Effector memory CD8-positive, alpha-beta T cell (primary cell): ENCODE measurements around the gene GRM4.
"Not testable (repeated sequence)": the region's sequence is repeated elsewhere in the genome, so short reads cannot be mapped to it uniquely, and the experiment has no call there.

Experiments used
- ATAC-seq: fragments of 150-1000 bp; cut with Tn5 transposase; replicated peaks from 2 replicates; pipeline ENCODE4 v1.10.0; 2021; ENCODE audit warnings: mild to moderate bottlenecking, moderate library complexity
- DNase-seq, 3 experiments: peaks; one replicate each; pipeline ENCODE4 v3.0.0; 2021
- H3K27ac Mint-ChIP-seq, 2 donors: one replicate each; pipeline ENCODE4 v1.8.0; 2022; ENCODE audit warnings: mild to moderate bottlenecking in 2 of 2, mixed read lengths in 2 of 2, moderate library complexity in 2 of 2
- H3K27me3 Mint-ChIP-seq, 2 donors: one replicate each; pipeline ENCODE4 v1.8.0; 2022; ENCODE audit warnings: mixed read lengths in 2 of 2
- H3K36me3 Mint-ChIP-seq: one replicate; pipeline ENCODE4 v1.8.0; 2022; ENCODE audit warnings: mild to moderate bottlenecking, moderate library complexity, mixed read lengths; ENCODE audit not compliant: insufficient read depth
- H3K4me1 Mint-ChIP-seq, 2 donors: one replicate each; pipeline ENCODE4 v1.8.0; 2022; ENCODE audit warnings: low read depth in 2 of 2, mixed read lengths in 2 of 2
- H3K4me3 Mint-ChIP-seq, 2 donors: one replicate each; pipeline ENCODE4 v1.8.0; 2022; ENCODE audit warnings: mild to moderate bottlenecking in 2 of 2, mixed read lengths in 2 of 2, moderate library complexity in 2 of 2
- H3K9me3 Mint-ChIP-seq, 2 donors: one replicate each; pipeline ENCODE4 v1.8.0; 2022; ENCODE audit warnings: mixed read lengths in 2 of 2

GRM4 gene

DNA sequence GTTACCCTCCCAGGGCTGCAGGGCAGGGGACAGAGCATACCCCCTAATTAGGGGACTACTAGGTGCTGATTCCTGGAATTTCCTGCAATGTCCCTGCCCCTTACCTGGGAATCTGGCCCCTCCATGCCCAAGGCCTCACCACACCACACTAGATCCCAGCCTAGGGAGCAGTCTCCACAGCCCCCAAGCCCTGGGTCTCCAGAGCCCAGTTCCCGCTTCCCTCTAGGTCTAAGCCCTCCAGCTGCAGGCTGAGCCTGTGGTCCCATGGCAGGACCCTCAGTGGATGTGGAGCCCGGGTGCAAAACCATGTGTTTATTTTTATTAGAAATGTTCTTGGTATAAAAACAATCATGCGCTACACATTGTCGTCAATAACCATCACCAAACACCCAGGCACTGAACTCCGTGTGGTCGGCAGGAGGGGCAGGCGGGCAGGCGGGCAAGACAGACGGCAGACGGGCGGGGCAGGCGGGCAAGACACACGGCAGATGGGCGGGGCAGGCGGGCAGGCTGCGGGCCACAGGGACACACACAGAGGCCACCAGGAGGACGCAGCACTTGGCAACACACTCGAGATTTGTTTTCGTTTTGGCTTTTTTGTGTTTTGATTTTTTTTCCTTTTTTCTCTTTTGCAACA, 124.2 kb downstream of the GRM4 start:
- H3K4me1 Mint-ChIP-seq: peaks cover 0 to 4% of the 10 kb centered on the region in 2 donors
- H3K36me3 Mint-ChIP-seq: peaks cover under 1% of the 10 kb centered on the region
- DNase-seq (no peak), ATAC-seq (no peak)
- H3K4me3 Mint-ChIP-seq: no peak overlapping the region
- H3K9me3 Mint-ChIP-seq: no peaks in the 10 kb centered on the region
- H3K27me3 Mint-ChIP-seq: peaks cover 12 to 42% of the 10 kb centered on the region in 2 donors
- H3K27ac Mint-ChIP-seq: no peak overlapping the region

DNA sequence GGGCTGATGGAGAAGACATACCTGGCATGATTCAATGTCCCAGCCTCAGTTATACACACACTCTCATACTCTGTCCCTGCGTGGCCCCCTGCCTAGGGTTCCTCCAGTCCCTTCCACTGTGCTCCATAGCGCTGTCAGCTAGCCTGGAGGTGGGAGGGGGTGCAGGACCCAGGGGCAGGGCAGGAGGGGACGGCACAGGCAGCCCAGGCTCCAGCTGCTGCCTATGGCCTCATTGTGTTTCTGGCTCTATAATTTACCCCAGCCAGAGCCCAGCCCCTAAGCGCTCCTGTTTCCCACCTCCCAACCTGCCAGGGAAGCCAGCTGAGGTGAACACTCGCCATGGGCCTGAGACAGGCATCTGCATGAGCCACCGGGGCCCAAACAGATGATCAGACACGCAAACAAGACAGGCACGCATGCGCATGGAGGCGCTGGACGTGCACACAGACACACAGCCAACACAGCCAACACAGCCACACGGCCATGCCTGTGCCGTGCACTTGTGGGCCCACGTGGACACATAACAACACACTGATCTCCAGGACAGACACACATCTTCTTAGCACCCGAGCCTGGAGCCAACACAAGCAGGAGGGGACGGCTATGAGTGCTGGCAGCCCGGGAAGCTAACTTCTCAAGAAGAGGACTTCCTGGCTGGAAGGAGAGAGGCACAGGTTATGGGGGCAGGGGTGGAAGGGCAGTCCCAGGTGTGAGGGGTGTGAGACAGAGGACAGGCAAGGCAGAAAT, 124.9 kb downstream of the GRM4 start:
- H3K36me3 Mint-ChIP-seq: no peaks in the 10 kb centered on the region
- ATAC-seq: no peak
- H3K27me3 Mint-ChIP-seq: peaks cover 12 to 38% of the 10 kb centered on the region in 2 donors
- H3K9me3 Mint-ChIP-seq: no peaks in the 10 kb centered on the region
- H3K4me1 Mint-ChIP-seq: peaks cover 0 to 4% of the 10 kb centered on the region in 2 donors
- H3K4me3 Mint-ChIP-seq: no peak overlapping the region
- H3K27ac Mint-ChIP-seq: no peak overlapping the region
- no peak for DNase-seq

DNA sequence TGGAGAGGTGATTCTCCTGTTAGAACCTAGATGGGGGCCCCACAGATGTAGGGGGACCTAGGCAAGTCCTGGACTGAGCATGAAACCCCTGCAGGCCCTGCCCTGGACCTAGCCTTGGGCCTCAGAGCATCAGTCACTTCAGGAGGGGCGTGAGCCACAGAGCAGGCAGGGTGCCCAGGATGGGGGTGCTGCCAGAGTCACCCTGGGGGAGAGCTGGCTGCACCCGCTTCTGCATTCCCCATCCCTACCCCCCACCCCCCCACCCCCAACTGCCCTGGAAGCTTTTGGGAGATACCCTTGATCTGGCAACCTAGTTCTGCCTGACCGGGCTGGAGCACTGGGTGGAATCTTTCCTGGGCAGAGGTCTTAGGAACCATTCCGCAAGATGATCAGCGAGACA, 125.6 kb downstream of the GRM4 start:
- H3K9me3 Mint-ChIP-seq: no peaks in the 10 kb centered on the region
- H3K4me1 Mint-ChIP-seq: peaks cover 0 to 4% of the 10 kb centered on the region in 2 donors
- H3K27ac Mint-ChIP-seq: no peak overlapping the region
- H3K4me3 Mint-ChIP-seq: no peak overlapping the region
- no peaks in the 10 kb centered on the region for H3K36me3 Mint-ChIP-seq
- no peak for ATAC-seq
- DNase-seq: no peak
- peaks cover 12 to 43% of the 10 kb centered on the region in 2 donors for H3K27me3 Mint-ChIP-seq

DNA sequence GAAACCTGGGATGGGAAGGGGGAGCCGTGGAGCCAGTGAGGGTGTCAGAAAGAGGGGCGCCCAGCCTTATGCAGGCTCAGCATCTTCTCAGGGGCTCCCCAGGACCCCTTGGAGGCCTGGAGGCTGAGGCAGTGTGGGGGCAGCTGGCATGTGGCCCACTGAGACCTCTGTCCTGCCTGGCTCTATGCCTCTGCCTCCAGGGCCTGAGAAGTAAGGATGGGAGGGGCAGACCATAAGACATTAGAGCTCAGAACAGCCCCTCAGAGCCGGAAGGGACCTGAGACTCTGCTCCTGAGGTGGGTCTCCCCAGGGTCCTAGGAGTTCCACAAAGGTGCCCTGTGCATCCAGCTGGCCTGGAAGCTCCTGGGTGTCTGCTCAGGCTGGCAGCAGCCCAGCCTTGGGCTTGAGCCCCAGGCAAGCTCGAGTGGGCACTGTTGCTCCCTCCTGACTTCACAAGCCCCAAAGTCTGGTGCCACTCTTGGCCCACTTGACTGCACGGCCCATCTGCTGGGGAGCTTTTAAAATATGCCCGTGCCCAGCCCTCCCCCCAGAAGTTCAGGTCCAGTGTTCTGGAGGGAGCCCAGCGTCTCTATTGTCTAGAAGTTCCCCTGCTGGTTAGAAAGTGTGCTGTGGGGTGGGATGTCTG, 126.8 kb downstream of the GRM4 start:
- Mint-ChIP-seq H3K4me3 (no peak overlapping the region), H3K27me3 (peaks cover 12 to 39% of the 10 kb centered on the region in 2 donors), H3K27ac (no peak overlapping the region), H3K9me3 (no peaks in the 10 kb centered on the region), H3K36me3 (no peaks in the 10 kb centered on the region), H3K4me1 (peaks cover 0 to 4% of the 10 kb centered on the region in 2 donors)
- no peak for ATAC-seq
- no peak for DNase-seq

DNA sequence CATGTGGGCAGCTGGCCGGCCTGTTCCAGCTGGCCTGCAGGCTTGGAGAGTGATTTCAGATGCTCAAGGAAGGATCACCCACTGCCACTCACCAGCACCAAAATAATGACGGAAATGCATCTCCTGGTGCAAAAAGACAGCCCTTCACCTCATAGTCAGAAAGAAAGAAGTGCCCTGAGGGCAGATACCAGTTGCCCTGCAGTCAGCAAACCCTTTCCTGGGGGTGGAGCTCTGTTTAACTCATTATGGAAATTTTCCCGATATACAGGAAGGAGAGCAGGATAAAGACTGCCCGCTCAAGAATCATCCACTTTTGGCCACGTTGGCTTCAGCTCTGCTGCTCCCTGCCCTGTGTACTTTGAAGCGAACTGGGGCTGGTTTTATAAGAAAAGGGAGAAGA, 127.9 kb downstream of the GRM4 start:
- peaks cover 0 to 4% of the 10 kb centered on the region in 2 donors for H3K4me1 Mint-ChIP-seq
- H3K27me3 Mint-ChIP-seq: peaks cover 10 to 34% of the 10 kb centered on the region in 2 donors
- no peaks in the 10 kb centered on the region for H3K36me3 Mint-ChIP-seq
- H3K9me3 Mint-ChIP-seq: no peaks in the 10 kb centered on the region
- DNase-seq (no peak), ATAC-seq (no peak)
- H3K27ac Mint-ChIP-seq: no peak overlapping the region
- no peak overlapping the region for H3K4me3 Mint-ChIP-seq

DNA sequence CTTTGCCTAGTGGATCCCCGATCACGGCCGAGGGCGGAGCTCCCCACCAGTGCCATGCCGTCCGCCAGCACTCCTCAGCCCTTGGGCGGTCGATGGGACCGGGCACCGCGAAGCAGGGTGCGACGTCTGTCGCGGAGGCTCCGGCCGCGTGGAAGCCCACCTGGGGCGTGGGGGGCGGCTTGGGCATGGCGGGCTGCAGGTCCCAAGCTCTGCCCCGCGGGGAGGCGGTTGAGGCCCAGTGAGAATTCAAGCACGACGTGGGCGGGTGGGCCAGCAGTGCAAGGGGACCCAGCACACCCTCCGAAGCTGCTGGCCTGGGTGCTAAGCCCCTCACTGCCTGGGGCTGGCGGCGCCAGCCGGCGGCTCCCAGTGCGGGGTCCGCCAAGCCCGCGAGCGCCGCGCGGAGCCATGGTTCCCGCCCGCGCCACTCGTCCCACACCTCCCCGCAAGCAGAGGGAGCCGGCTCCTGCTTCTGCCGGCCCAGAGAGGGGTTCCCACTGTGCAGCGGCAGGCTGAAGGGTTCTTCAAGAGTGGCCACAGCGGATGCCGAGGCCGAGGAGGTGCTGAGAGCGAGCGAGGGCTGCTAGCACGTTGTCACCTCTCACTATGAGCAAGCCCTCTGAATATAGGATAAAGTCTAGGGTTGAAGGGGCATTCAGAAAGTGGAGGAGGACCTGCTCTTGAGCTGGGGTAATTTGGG, 128.6 kb downstream of the GRM4 start:
- Mint-ChIP-seq H3K27ac (no peak overlapping the region), H3K4me1 (peaks cover 0 to 3% of the 10 kb centered on the region in 2 donors), H3K36me3 (no peaks in the 10 kb centered on the region), H3K4me3 (no peak overlapping the region), H3K9me3 (no peaks in the 10 kb centered on the region), H3K27me3 (peaks cover 5 to 27% of the 10 kb centered on the region in 2 donors)
- DNase-seq: no peak
- ATAC-seq: no peak

DNA sequence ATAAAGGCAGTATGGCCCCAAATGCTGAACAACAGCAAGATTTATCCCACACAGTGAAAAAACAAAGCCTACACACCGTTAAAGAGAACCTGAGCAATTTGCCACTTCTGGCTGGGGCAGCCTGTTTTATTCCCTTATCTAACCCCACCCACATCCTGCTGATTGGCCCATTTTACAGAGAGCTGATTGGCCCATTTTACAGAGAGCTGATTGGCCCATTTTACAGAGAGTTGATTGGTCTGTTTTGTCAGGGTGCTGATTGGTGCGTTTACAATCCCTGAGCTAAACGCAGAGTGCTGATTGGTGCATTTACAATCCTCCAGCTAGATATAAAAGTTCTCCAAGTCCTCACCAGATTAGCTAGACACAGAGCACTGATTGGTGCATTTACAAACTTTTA, 129.3 kb downstream of the GRM4 start:
- H3K36me3 Mint-ChIP-seq, H3K4me3 Mint-ChIP-seq, DNase-seq, H3K4me1 Mint-ChIP-seq, H3K27ac Mint-ChIP-seq, H3K9me3 Mint-ChIP-seq, ATAC-seq: not testable (repeated sequence)
- H3K27me3 Mint-ChIP-seq: peaks cover 0 to 20% of the 10 kb centered on the region in 2 donors

DNA sequence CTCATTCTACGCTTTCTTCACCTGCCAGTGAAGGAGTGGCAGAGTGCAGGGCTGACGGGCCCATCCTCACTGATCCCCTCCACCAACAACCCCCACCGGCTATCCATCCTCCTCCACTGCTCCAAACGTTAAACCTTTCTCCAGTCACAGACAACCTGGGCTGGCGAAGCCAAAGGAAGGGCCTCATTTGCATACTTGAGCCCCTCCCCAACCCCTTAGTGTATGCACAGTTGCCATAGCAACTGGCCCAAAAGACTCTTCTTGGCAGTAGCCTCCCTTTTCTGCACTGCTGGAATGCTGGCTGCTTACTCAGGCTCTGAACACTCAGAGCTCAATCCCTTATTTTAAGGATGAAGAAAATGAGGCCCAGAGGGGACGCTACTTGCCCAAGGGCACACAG, 130.3 kb downstream of the GRM4 start:
- H3K9me3 Mint-ChIP-seq: no peaks in the 10 kb centered on the region
- H3K4me3 Mint-ChIP-seq: no peak overlapping the region
- DNase-seq (no peak), ATAC-seq (no peak)
- H3K36me3 Mint-ChIP-seq: no peaks in the 10 kb centered on the region
- no peaks in the 10 kb centered on the region for H3K4me1 Mint-ChIP-seq
- no peak overlapping the region for H3K27ac Mint-ChIP-seq
- H3K27me3 Mint-ChIP-seq: peaks cover 0 to 10% of the 10 kb centered on the region in 2 donors

DNA sequence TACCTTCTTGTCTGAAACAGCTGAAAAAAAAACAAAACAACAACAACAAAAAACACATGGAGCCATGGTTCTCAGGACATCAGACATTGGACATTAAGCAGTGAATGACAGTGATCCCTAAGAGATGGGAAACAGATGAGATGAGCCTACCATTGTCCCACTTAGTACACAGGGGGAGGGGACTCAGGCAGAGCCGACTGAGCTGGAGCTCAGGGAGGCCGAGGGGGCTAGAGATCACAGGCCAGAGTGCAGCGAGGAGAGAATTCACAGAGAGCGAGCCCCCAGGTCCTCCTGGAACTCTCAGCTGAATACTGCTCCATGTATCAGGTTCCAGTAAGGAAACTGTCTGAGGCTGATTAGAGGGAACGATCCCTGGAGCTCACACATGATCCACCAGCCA, 134.6 kb downstream of the GRM4 start:
- Mint-ChIP-seq H3K27me3 (peaks cover 32 to 48% of the 10 kb centered on the region in 2 donors), H3K9me3 (no peaks in the 10 kb centered on the region), H3K4me1 (no peaks in the 10 kb centered on the region), H3K36me3 (no peaks in the 10 kb centered on the region), H3K27ac (no peak overlapping the region), H3K4me3 (no peak overlapping the region)
- DNase-seq (no peak), ATAC-seq (no peak)

DNA sequence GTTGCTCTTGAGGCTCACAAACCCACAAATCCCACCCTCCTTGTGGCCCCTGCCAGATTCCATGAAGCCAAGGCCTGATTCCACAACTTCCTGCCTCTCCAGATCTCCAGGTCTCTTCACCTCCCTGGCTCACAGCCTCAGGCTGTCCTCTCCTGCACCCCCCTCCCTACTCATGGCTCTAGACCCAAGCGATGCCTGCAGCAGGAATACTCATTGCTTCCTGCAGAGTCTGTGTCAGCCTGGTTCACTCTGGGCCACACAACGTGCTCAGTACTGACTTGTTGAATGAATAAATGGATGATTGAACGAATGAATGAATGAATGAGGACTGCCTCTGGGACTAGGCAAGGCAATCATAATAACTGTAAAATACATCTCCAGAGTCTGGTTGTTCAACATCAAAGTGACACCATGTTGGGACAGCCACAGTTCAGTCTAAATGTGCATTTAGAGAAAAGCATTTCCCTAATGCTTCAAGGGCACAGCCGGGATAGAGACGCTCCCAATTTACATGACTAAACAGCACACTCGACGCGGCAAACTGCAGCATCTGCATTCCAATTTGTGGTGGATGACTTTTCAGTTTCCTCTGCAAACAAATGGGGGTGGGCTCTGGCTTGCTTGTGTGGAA, 139.9 kb downstream of the GRM4 start:
- Mint-ChIP-seq H3K4me1 (no peaks in the 10 kb centered on the region), H3K27ac (no peak overlapping the region), H3K27me3 (peaks cover 39 to 50% of the 10 kb centered on the region in 2 donors), H3K36me3 (no peaks in the 10 kb centered on the region), H3K4me3 (no peak overlapping the region), H3K9me3 (no peaks in the 10 kb centered on the region)
- no peak for ATAC-seq
- DNase-seq: no peak

DNA sequence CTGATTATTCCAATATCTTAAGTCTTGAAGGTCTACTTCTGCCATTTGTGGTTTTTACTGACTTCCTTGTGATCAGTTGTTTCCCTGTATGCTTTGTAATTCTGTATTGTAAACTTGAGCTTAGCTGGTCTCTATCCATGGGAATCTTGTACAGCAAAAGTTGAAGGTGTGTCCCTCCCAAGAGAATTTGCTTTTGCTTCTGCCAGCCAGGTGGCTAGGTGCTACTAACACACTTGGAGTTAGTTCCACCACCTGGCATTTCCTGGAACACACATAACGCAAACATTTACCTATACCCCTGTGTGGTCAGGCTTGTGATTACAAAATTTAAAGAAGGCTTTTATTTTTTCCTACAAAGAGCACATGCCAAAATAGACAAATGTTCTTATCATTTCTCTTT, 141.2 kb downstream of the GRM4 start:
- H3K27me3 Mint-ChIP-seq: peaks cover 30 to 54% of the 10 kb centered on the region in 2 donors

DNA sequence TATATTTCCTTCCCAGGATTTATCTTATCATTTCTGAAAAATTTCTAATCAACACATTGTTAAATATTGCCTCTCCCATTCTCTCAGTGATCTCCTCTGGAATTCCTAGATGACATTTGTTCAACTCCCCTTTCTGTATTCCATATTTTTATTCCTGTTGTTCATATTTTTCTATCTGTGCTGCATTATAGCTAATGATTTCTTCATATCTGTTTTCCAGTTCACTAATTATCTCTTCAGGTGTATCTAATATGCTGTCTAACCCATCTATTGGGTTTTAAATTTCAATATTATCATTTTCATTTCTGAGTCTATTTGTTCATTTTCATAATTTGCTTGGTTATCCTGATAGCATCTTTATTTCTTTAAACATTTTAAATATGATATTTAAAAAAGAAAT, 141.9 kb downstream of the GRM4 start:
- Mint-ChIP-seq H3K27ac (no peak overlapping the region), H3K36me3 (no peaks in the 10 kb centered on the region), H3K27me3 (peaks cover 26 to 49% of the 10 kb centered on the region in 2 donors), H3K4me1 (no peaks in the 10 kb centered on the region), H3K4me3 (no peak overlapping the region), H3K9me3 (no peaks in the 10 kb centered on the region)
- ATAC-seq (no peak), DNase-seq (no peak)

More for the DNA sequence above, 141.2 kb downstream of the GRM4 start:
- no peak for DNase-seq
- H3K4me1 Mint-ChIP-seq: no peaks in the 10 kb centered on the region
- H3K36me3 Mint-ChIP-seq: no peaks in the 10 kb centered on the region
- H3K27ac Mint-ChIP-seq: no peak overlapping the region
- no peak overlapping the region for H3K4me3 Mint-ChIP-seq
- no peaks in the 10 kb centered on the region for H3K9me3 Mint-ChIP-seq
- no peak for ATAC-seq
